ENCODE data around the gene SMARCC1. TPM values are rescaled to one million over a fixed set of nuclear protein-coding genes. Genes with fewer than 3 reads are reported as not detected.

SMARCC1 gene
- total RNA-seq, 1 experiment from 2014 or later: 168 TPM

- Histone ChIP-seq H3K4me2 (ENCODE audit: low read length) (no peak overlapping the region), H3K9me3 (ENCODE audit: control insufficient read depth in 1 of 2, insufficient read depth in 1 of 2, low read depth in 1 of 2, low read length in 2 of 2) (no peaks in the 10 kb centered on the region), H3K27me3 (ENCODE audit: insufficient read depth, low read length) (no peaks in the 10 kb centered on the region), H2AFZ (ENCODE audit: low read depth, low read length, poor library complexity, severe bottlenecking) (no peak overlapping the region), H3K36me3 (ENCODE audit: control insufficient read depth in 1 of 2, insufficient read depth in 2 of 2, low read length in 2 of 2) (peaks cover 16 to 34% of the 10 kb centered on the region in 2 experiments; a peak in 3 of 4 replicates), H3K4me1 (ENCODE audit: control insufficient read depth in 1 of 2, insufficient read depth in 2 of 2, low read length in 2 of 2) (no peaks in the 10 kb centered on the region), H3K27ac (ENCODE audit: low read depth, low read length) (no peak overlapping the region), H4K20me1 (ENCODE audit: insufficient read depth) (peaks cover 3% of the 10 kb centered on the region; the same call in 1 of the 2 replicates), H3K79me2 (ENCODE audit: insufficient read depth, low read length) (peaks cover 76% of the 10 kb centered on the region), H3K9me2 (ENCODE audit: insufficient read depth) (no peaks in the 10 kb centered on the region), H3K9ac (ENCODE audit: low read length) (no peak overlapping the region), H3K4me3 (replicated peaks in 1 of 2; ENCODE audit: low read depth in 1 of 2, low read length in 2 of 2) (no peak overlapping the region)
- DNase-seq (ENCODE audit: low read depth, low spot score): no peak
- TF ChIP-seq POLR2A (IDR thresholded peaks at IDR 0.05; ENCODE audit: borderline replicate concordance, extremely low read depth, insufficient read depth, insufficient read length) (no peak), EZH2phosphoT487 (IDR thresholded peaks at IDR 0.05; ENCODE audit: borderline replicate concordance) (no peak), MAX (IDR thresholded peaks at IDR 0.05) (no peak), ZBTB33 (IDR thresholded peaks at IDR 0.05; ENCODE audit: extremely low read depth, insufficient replicate concordance, low read length) (no peak), SP1 (IDR thresholded peaks at IDR 0.05; ENCODE audit: low read depth) (no peak), SIN3A (IDR thresholded peaks at IDR 0.05; ENCODE audit: low read depth) (no peak), RAD21 (IDR thresholded peaks at IDR 0.05; ENCODE audit: low read depth) (no peak), YY1 (IDR thresholded peaks at IDR 0.05; ENCODE audit: extremely low read depth, insufficient replicate concordance, low read depth, low read length) (no peak), TCF7L2 (IDR thresholded peaks at IDR 0.05; ENCODE audit: borderline replicate concordance, extremely low read depth, insufficient read depth, insufficient read length) (no peak), CTCF (IDR thresholded peaks at IDR 0.05 in 2 of 3, conservative IDR thresholded peaks at IDR 0.05 in 1 of 3; ENCODE audit: borderline replicate concordance in 1 of 3, insufficient read depth in 1 of 3, low read depth in 2 of 3, low read length in 2 of 3) (no peak), FOSL1 (IDR thresholded peaks at IDR 0.05; ENCODE audit: low read depth) (no peak), EGR1 (IDR thresholded peaks at IDR 0.05; ENCODE audit: low read depth) (no peak), CEBPB (IDR thresholded peaks at IDR 0.05; ENCODE audit: low read depth) (no peak), ELF1 (IDR thresholded peaks at IDR 0.05; ENCODE audit: borderline replicate concordance, low read depth) (no peak), CBX3 (IDR thresholded peaks at IDR 0.05; ENCODE audit: low read depth) (no peak), REST (IDR thresholded peaks at IDR 0.05; ENCODE audit: low read depth) (no peak), POLR2AphosphoS5 (IDR thresholded peaks at IDR 0.05; ENCODE audit: low read depth, low read length) (no peak), SRF (IDR thresholded peaks at IDR 0.05; ENCODE audit: low read depth) (no peak), JUND (IDR thresholded peaks at IDR 0.05) (no peak)
- POLR2A ChIA-PET: no interaction called here
- intact Hi-C loops (cut with micrococcal nuclease): no loop called here
- CTCF ChIA-PET: no interaction called here
- RAD21 ChIA-PET (ENCODE audit: low non-redundant PET in 1 of 2, low total read pairs in 2 of 2, uncharacterized antibody in 2 of 2, unreplicated experiment in 2 of 2): no interaction called here
- no peak for ATAC-seq
- no TSS peak for BruUV-seq (replicated peaks)
Measured at GRCh38 chr3:47658444-47658843, 123.2 kb downstream of the SMARCC1 start.
